HG02678 (cell line): ENCODE results near the gene RNF138.
"Not testable (repeated sequence)": the region's sequence is repeated elsewhere in the genome, so short reads cannot be mapped to it uniquely, and the experiment has no call there.

Experiments
- ATAC-seq: cut with Tn5 transposase; IDR thresholded peaks from one replicate; pipeline ENCODE4 v1.9.1; 2021; ENCODE audit warnings: mild to moderate bottlenecking, moderate library complexity; ENCODE audit not compliant: unreplicated experiment

Gene RNF138

DNA sequence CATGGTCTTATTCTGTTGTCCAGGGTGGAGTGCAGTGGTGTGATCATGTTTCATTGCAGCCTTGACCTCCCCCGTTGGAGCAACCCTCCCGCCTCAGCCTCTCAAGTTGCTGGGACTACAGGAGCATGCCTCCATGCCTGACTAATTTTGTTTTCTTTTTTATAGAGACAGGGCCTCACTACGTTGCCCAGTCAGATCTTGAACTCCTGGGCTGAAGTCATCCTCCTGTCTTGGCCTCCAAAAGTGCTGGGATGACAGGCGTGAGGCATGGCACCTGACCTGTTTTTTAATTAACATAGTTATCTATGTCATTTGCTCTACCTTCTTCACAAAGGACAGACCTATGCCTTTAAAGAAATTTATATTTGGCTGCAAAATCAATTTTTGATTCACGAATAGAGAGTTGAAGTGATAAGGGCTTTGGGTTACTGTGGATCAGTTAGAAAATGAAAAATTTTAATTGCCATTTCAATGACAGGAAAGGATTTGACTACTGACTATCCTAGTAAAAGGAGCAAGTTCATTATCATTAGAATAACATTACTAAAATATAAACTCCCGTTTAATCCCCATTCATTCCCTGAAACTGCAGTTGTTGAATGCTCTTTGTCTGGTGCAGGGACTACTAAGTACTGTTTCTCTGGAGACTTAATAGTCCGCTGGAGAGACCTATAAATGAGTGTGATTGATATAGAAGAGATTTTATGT, 3.7 kb downstream of the RNF138 start:
- ATAC-seq = no peak

DNA sequence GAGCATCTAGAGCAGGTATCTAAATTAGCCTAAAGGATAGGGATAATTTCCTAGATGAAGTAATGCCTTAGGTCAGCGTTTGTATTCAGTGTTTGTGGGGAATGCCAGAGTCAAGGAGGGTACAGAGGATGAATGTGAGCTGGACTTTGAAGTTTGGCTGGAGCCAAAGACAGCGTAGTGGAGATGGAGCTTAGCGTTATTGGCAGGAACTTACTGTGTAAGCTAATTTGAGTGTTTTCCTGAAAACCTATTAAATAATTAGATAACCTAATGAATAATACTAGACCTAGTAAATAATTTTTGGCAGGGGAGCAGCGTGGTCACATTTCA, 4.2 kb downstream of the RNF138 start:
- ATAC-seq = no peak

- no peak for ATAC-seq
Observed at GRCh38 chr18:32096946-32097345, 5.3 kb downstream of the RNF138 start.

DNA sequence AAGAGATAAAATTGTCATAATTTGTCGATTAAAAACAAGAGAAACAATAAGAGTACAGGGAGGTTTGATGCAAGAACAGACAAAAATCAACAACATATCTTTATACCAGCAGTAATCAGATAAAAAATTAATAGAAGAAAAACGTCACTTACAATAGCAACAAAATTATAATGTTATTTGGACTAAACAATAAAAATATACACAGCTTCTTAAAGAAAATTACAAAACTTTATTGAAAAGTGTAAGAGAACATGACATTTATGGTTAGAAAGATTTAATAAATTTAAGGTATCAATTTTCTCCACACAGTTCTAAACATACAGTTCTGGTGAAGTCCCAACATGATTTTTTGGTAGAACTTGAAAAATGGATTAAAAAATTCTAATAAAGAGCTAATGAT, 12.8 kb downstream of the RNF138 start:
- ATAC-seq = no peak

GRCh38 chr18:32110005-32110404, 18.3 kb downstream of the RNF138 start:
- ATAC-seq = no peak

GRCh38 chr18:32111706-32112105, 20.0 kb downstream of the RNF138 start:
- ATAC-seq = no peak

DNA sequence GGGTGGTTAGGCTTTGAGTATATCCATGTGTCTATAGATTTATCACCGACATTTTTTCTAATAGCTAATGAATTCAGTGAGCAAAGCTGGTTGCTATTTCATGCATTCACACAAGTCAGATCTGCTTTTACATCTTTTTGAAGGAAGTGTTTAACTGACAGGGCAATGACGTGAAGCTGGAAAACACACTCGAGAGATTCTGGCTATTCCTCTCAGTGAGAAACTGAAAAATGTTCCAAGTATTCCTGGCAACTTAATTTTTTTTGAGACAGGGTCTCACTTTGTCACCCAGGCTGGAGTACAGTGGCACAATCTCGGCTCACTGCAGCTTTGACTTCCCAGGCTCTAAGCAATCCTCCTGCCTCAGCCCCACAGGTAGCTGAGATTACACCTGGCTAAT, 21.2 kb downstream of the RNF138 start:
- ATAC-seq = no peak

GRCh38 chr18:32114293-32114942, 22.7 kb downstream of the RNF138 start:
- ATAC-seq = no peak

- no peak for ATAC-seq
Observed at GRCh38 chr18:32122039-32122438, 30.4 kb downstream of the RNF138 start.

- no peak for ATAC-seq
Observed at GRCh38 chr18:32126538-32126937, 34.9 kb downstream of the RNF138 start.

DNA sequence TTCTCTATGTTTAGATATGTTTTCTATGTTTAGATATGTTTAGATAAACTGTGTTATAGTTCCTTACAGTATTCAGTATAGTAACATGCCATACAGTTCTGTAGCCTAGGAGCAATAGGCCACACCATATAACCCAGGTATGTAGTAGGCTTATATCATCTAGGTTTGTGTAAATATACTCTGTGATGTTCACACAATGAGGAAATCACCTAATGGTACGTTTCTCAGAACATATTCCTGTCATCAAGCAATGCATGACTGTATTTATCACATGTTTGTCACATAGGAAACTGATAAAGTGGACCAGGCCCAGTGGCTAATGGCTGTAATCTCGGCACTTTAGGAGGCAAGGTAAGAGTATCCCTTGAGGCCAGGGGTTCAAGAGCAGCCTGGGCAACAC, 44.0 kb downstream of the RNF138 start:
- no peak for ATAC-seq

DNA sequence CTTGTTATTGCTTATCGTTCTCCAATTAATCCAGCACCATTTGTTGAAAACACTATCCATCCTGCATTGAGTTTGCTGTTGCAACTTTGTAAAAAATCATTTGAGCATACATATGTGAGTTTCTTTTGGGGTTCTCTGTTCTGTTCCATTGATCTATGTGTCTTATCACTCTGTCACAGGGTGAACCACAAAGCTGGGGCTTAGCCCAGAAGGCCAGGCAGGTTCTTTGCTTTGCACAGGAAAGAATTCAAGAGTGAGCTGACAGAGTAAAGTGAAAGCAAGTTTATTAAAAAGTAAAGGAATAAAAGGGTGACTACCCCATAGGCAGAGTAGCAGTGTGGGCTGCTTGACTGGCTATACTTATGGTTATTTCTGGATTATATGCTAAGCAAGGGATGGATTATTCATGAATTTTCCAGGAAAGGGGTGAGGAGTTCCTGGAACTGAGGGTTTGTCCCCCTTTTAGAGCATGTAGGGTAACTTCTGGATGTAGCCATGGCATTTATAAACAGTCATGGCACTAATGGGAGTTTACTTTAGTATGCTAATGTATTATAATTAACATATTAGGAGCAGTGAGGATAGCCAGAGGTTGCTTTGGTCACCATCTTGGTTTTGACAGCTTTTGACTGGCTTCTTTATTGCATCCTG, 46.8 kb downstream of the RNF138 start:
- no peak for ATAC-seq

DNA sequence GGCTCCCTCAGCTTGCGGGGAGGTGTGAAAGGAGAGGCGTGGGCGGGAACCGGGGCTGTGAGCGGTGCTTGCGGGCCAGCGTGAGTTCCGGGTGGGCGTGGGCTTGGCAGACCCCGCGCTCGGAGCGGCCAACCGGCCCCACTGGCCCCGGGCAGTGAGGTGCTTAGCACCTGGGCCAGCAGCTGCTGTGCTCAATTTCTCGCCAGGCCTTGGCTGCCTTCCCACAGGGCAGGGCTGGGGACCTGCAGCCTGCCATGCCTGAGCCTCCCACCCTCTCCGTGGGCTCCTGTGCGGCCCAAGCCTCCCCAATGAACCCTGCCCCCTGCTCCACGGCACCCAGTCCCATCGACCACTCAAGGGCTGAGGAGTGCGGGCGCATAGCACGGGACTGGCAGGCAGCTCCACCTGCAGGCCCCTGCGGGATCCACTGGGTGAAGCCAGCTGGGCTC, 48.2 kb downstream of the RNF138 start:
- ATAC-seq = no peak

DNA sequence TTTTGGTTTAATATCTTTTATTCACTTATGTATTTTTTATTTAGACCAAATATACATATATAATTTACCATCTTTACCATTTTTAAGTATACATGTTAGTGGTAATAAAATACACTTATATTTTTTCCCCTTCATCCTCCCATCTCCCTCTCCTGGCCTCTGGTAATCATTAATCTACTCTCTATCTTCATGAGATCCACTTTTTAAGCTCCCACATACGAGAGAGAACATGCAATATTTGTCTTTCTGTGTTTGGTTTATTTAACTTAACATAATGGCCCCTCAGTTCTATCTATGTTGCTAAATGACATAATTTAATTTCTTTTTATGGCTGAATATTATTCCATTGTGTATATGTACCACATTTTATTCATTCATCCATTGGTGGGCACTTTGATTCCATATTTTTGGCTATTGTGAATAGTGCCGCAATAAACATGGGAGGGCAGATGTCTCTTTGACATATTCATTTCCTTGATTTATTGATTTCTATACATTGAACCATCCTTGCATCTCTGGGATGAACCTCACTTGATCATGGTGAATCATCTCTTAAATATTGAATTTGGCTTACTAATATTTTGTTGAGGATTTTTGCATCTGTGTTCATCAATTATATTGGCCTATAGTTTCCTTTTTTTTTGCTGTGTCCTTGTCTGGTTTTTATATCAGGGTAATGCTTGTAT, 56.7 kb downstream of the RNF138 start:
- no peak for ATAC-seq

DNA sequence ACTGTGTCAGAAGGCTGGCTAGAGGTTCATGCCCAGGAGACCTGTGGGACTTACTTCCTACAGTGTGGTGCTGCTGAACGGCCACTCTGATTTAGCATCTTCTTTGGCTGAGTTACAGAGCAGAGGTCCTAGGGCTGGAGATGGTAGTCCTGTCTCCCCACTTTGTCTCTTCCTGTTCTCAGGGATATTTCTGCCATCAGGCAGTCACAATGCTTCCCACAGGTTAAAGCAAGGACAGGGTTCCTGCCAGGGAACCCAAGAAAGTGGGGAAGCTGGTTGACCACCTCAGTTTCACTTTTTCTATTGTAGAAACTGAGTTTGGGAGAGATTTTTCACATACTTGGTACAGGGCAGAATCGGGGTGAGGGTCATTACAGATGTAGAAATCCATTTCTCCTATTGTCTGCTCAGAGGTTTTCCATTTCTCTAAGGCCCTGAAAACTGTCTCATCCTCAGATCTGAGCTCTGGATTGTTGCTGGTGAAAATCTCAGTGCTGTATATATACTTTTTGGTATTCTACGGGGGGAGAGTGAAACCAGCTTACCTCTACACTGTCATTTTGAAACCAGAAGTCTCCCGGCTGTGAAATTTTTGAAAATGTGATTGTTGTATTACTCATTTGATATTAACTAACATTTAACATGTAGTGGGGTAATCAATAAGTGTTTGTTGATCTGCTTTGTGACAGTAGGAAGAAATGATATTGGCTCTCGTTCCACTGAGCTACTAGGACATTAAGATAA, 61.2 kb downstream of the RNF138 start:
- peak; percentile 80 for ATAC-seq

DNA sequence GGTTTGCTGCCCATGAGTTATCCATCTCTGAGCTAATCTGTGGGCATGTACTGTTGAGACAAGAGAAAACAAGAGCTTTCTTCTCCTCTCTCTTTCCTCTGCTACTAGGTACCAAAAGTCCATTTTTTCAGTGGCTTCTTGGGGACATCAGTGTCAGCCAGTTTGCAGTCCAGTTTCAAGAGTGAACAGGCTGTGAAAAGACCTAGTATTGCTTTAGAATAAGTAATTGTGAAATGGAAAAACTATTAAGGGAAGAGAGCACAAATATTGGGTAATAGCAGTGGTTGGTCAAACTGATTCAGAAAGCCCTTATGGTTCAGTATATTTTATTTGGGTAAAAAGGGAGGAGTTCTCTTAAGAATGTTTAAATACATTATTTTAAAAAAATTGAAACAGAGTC, 65.2 kb downstream of the RNF138 start:
- no peak for ATAC-seq

DNA sequence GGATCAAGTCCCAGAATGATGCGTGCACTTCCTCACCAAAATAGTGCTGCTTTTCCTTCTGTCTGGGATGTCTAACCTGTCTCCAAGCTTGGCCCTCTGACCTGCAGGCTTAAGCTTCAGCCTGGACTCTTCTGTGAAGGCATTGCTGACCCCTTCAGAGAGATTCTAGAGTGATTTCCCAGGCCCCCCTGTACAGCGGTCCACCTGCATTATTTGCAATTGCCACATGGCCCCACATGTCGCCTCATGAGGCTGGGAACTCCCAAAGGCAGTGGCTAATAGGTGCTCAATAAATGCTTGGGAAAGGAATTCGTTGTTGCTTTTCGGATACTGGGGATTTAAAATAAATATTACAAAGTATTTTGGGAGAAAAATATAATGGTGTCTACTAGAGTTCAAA, 65.9 kb downstream of the RNF138 start:
- ATAC-seq = no peak

DNA sequence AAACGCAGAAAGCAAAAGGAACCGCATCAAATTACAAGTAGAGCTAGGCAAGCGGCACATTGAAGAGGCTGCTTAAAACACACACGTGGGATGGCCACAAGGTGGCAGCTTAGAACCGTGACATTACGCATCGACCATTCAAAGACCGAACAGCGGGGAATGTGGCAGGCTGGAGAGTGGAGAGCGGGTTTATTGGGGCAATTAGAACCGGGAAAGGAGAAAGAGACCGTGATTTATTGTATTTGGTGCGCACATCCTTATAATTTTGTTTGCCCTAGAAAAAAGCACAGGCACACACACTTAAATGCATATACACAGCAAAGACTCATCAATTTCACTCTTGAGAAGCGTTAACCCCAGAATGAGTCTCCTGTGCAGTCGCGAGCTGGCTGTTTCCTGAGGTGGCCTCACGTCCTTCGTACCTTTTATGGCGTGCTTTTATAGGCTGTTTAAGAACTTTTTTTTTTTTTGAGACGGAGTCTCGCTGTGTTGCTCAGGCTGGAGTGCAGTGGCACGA, 66.5 kb downstream of the RNF138 start:
- peak; percentile 95 for ATAC-seq

DNA sequence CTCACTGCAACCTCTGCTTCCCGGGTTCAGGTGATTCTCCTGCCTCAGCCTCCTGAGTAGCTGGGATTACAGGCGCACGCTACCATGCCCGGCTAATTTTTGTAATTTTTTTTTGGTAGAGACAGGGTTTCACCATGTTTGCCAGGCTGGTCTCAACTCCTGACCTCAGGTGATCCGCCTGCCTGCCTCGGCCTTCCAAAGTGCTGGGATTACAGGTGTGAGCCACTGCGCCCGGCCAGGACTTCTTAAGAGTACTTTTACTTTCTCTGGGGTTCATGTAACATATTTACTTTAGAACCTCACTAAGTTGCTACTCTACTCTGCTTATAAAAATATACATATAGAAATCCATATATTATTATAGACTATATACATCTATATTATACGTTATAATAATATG, 67.0 kb downstream of the RNF138 start:
- not testable (repeated sequence) for ATAC-seq

DNA sequence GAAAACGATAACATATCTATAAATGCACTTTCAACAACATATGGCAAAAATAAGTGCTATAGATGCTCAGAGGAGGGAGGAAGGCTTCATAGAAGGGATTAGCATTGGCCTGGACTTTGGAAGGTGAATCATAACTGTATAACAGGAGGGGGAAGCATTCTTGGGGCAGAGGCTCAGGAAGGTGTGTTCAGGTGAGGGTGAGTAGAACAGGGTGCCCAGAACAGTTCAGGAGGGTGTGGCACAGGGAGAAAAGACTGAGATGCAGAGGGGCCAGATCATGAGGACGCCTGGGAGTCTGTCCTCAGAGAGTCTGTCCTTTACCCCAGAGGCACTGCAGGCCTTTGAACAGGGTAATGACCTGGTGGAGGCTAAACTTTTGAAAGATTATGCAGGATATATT, 68.9 kb downstream of the RNF138 start:
- no peak for ATAC-seq
